ENCODE results near the gene AATK. TPM values are rescaled to one million over a fixed set of nuclear protein-coding genes. Genes with fewer than 3 reads are reported as not detected.

The AATK gene
- polyA plus RNA-seq, 1 of the 3 experiments (the other 2 are of a cell fraction): 0.51 TPM

GRCh38 chr17:81183316-81183715 lies 17.3 kb upstream of the AATK start:
- H3K9me2 ChIP-seq: no peaks in the 10 kb centered on the region
- no peak overlapping the region for H3K27ac ChIP-seq (ENCODE audit: low read depth in 2 of 2, low read length in 1 of 2)
- no peak overlapping the region for H2AFZ ChIP-seq (ENCODE audit: low read depth)
- POLR2A ChIA-PET: no interaction called here
- peaks cover 0 to 7% of the 10 kb centered on the region in 2 experiments; a peak in 1 of 4 replicates for H3K4me1 ChIP-seq (ENCODE audit: control insufficient read depth in 1 of 2, insufficient read depth in 2 of 2, low read depth in 1 of 2, low read length in 1 of 2)
- no peaks in the 10 kb centered on the region for H3K36me3 ChIP-seq (replicated peaks in 1 of 2; ENCODE audit: control insufficient read depth in 1 of 2, insufficient read depth in 2 of 2, low read length in 1 of 2)
- H3K27me3 ChIP-seq (ENCODE audit: insufficient read depth): no peaks in the 10 kb centered on the region
- H3K4me2 ChIP-seq: no peak overlapping the region
- H3K4me3 ChIP-seq (ENCODE audit: low read depth in 2 of 2, low read length in 1 of 2): no peak overlapping the region
- WGBS (ENCODE audit: low lambda C conversion rate): 82% methylated on average over 9 of the region's 10 CpGs
- H3K79me2 ChIP-seq (ENCODE audit: insufficient read depth): no peaks in the 10 kb centered on the region
- H3F3A ChIP-seq (replicated peaks; ENCODE audit: insufficient read depth): peaks cover 5% of the 10 kb centered on the region
- no peak for DNase-seq
- H3K9ac ChIP-seq: no peak overlapping the region
- no peaks in the 10 kb centered on the region for H3K9me3 ChIP-seq
- CTCF ChIA-PET: interaction anchor here (1.9 kb wide), 1 partner anchor 41 kb away, joined by 9 read pairs; no protein-coding TSS in a partner anchor
- no peaks in the 10 kb centered on the region for H4K20me1 ChIP-seq (ENCODE audit: insufficient read depth)
- TF ChIP-seq RXRA (IDR thresholded peaks at IDR 0.05; ENCODE audit: borderline replicate concordance, low read depth): no peak
- no peak for TF ChIP-seq FOXM1 (IDR thresholded peaks at IDR 0.05; ENCODE audit: low read depth)
- no peak for TF ChIP-seq NRF1 (IDR thresholded peaks at IDR 0.05; ENCODE audit: low read depth, low read length)
- no peak for TF ChIP-seq ZBTB33 (IDR thresholded peaks at IDR 0.05; ENCODE audit: borderline replicate concordance, low read depth)
- no peak for TF ChIP-seq USF1 (IDR thresholded peaks at IDR 0.05; ENCODE audit: borderline replicate concordance, low read depth)
- no peak for TF ChIP-seq MEF2A (IDR thresholded peaks at IDR 0.05; ENCODE audit: borderline replicate concordance, low read depth)
- no peak for TF ChIP-seq YY1 (IDR thresholded peaks at IDR 0.05; ENCODE audit: low read depth)
- TF ChIP-seq JUND (IDR thresholded peaks at IDR 0.05): no peak
- TF ChIP-seq CTCF (IDR thresholded peaks at IDR 0.05): no peak
- TF ChIP-seq REST (IDR thresholded peaks at IDR 0.05; ENCODE audit: low read depth, low read length): no peak
